Right lobe of liver (tissue), 4 donors: Measurements from ENCODE around the gene PIGQ.

Experiments used
- CTCF ChIP-seq, 4 donors: fragments of 200-600 bp in 3 of 4; fragments of 450-650 bp in 1 of 4; IDR thresholded peaks; one replicate each; pipeline versions ENCODE4 v1.5.1 to v1.8.0; 2016 to 2022; ENCODE audit warnings: antibody characterized with exemption in 4 of 4, mild to moderate bottlenecking in 2 of 4
- POLR2A ChIP-seq: fragments of 450-650 bp; IDR thresholded peaks from one replicate; pipeline ENCODE4 v1.6.1; 2017; ENCODE audit warnings: antibody characterized with exemption, mild to moderate bottlenecking
- donor health status: DM: no; HTN: no; CAD: no.
- donor health status: DM: no; HTN: no; CAD: no.
- donor health status: DM: no; HTN: yes; CAD: no.

DNA sequence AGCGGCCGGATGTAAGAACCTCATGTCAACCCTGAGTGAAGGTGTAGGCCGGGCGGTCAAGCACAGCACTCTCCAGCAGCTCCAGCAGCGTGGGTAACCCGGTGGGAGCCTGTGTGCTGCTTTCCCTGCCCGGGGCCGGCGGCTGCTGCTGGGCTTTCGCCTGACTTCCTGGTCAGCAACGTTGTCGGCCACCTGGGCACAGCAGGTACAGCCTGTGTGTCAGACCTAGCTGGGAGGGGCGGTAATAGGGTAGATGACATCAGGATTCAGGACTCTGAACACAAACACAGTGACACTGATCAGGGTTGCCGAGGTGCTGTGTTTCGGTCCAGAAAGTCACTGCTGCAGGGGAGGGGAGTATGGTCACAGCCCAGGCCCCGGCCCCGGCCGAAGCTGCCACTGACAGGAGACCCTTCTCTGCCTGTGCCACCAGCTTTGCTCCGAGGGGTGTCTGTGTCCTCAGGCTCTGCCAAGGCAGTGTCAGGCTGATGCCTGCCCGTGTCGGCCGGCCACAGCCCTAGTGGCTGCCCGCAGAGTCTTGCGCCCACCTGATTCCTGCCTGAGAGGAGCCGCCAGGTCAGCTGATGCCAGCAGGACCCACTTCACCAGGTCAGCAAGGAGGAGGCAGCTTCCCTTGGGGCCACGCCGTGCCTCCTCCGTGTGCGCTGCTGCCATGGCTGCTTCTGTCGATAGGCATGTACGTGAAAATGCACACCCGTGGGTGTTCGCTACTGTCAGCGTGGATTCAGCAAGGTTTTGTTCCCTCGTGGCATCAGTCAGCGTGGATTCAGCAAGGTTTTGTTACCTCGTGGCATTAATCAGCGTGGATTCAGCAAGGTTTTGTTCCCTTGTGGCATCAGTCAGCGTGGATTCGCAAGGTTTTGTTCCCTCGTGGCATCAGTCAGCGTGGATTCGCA lies 29.3 kb downstream of the PIGQ start:
- TF ChIP-seq CTCF (IDR thresholded peaks at IDR 0.05) (no peak), POLR2A (no peak)
